Occipital lobe (tissue), 2 donors: ENCODE results near the gene C1orf167. TPM values are rescaled to one million over a fixed set of nuclear protein-coding genes. Genes with fewer than 3 reads are reported as not detected.

ENCODE experiments used
- DNase-seq: peaks from one replicate; lab custom pipeline; 2025; lab: John Stamatoyannopoulos, UW
- total RNA-seq: library from RNA; depleted of rRNA; stranded (reverse); fragments of >200 nt; gene quantifications from one replicate; pipeline ENCODE4 v1.2.3, GENCODE V29; 2014

The C1orf167 gene
- total RNA-seq, 1 donor from 2014 or later = not detected

- DNase-seq = no peak
Observed at GRCh38 chr1:11736746-11737639, 25.0 kb upstream of the C1orf167 start.

- no peak for DNase-seq
Observed at GRCh38 chr1:11738096-11738495, 23.9 kb upstream of the C1orf167 start.

- DNase-seq = no peak
Observed at GRCh38 chr1:11738783-11739182, 23.2 kb upstream of the C1orf167 start.

- DNase-seq = no peak
Observed at GRCh38 chr1:11740258-11741192, 21.5 kb upstream of the C1orf167 start.

GRCh38 chr1:11741482-11741881 lies 20.5 kb upstream of the C1orf167 start:
- no peak for DNase-seq

GRCh38 chr1:11741919-11742558 lies 20.0 kb upstream of the C1orf167 start:
- no peak for DNase-seq

- DNase-seq = no peak
Observed at GRCh38 chr1:11744287-11744686, 17.7 kb upstream of the C1orf167 start.

- no peak for DNase-seq
Observed at GRCh38 chr1:11746092-11746491, 15.9 kb upstream of the C1orf167 start.

- no peak for DNase-seq
Observed at GRCh38 chr1:11746795-11747487, 15.1 kb upstream of the C1orf167 start.

- no peak for DNase-seq
Observed at GRCh38 chr1:11748294-11749202, 13.4 kb upstream of the C1orf167 start.

GRCh38 chr1:11749203-11749689 lies 12.7 kb upstream of the C1orf167 start:
- DNase-seq = no peak

- DNase-seq = no peak
Observed at GRCh38 chr1:11749996-11750395, 12.0 kb upstream of the C1orf167 start.

- DNase-seq = no peak
Observed at GRCh38 chr1:11751087-11751486, 10.9 kb upstream of the C1orf167 start.

GRCh38 chr1:11752359-11753088 lies 9.5 kb upstream of the C1orf167 start:
- DNase-seq = no peak

- no peak for DNase-seq
Observed at GRCh38 chr1:11753555-11754208, 8.3 kb upstream of the C1orf167 start.

GRCh38 chr1:11757047-11757446 lies 4.9 kb upstream of the C1orf167 start:
- DNase-seq = no peak

- DNase-seq = no peak
Observed at GRCh38 chr1:11759791-11760190, 2.2 kb upstream of the C1orf167 start.

GRCh38 chr1:11761285-11761684 lies 708 bp upstream of the C1orf167 start:
- DNase-seq = no peak

GRCh38 chr1:11764115-11764514 lies 2.1 kb downstream of the C1orf167 start:
- no peak for DNase-seq
